GF-D8 (cell line): Measurements from ENCODE around the gene LRRC8E.

Experiments used
- DNase-seq: peaks from one replicate; lab custom pipeline; 2025; lab: John Stamatoyannopoulos, UW

Gene LRRC8E

GRCh38 chr19:7888145-7888825 is at the start of gene LRRC8E:
TSS of gene LRRC8E (plus strand) at chr19:7888510. CDS start at chr19:7895604, 7,094 bp downstream.
- DNase-seq = no peak

- no peak for DNase-seq
These were observed 48.8 kb upstream of the LRRC8E start for GRCh38 chr19:7839476-7839875.

- DNase-seq = no peak
These were observed 47.7 kb upstream of the LRRC8E start for GRCh38 chr19:7840629-7841028.

- no peak for DNase-seq
These were observed 46.3 kb upstream of the LRRC8E start for GRCh38 chr19:7841751-7842660.

- no peak for DNase-seq
These were observed 45.5 kb upstream of the LRRC8E start for GRCh38 chr19:7842661-7843294.

GRCh38 chr19:7843521-7843920 is 44.8 kb upstream of the LRRC8E start:
- DNase-seq = no peak

- DNase-seq = no peak
These were observed 43.9 kb upstream of the LRRC8E start for GRCh38 chr19:7844405-7844804.

GRCh38 chr19:7844951-7845350 is 43.4 kb upstream of the LRRC8E start:
- no peak for DNase-seq

- no peak for DNase-seq
These were observed 42.7 kb upstream of the LRRC8E start for GRCh38 chr19:7845390-7846154.

- no peak for DNase-seq
These were observed 42.1 kb upstream of the LRRC8E start for GRCh38 chr19:7846155-7846646.

- DNase-seq = no peak
These were observed 40.6 kb upstream of the LRRC8E start for GRCh38 chr19:7847664-7848063.

GRCh38 chr19:7848779-7849457 is 39.4 kb upstream of the LRRC8E start:
- no peak for DNase-seq

GRCh38 chr19:7849631-7849999 is 38.7 kb upstream of the LRRC8E start:
- no peak for DNase-seq

GRCh38 chr19:7850000-7850813 is 38.1 kb upstream of the LRRC8E start:
- no peak for DNase-seq

- DNase-seq = no peak
These were observed 37.2 kb upstream of the LRRC8E start for GRCh38 chr19:7850945-7851622.

GRCh38 chr19:7851623-7852500 is 36.4 kb upstream of the LRRC8E start:
- DNase-seq = no peak

- no peak for DNase-seq
These were observed 35.2 kb upstream of the LRRC8E start for GRCh38 chr19:7852851-7853769.

- DNase-seq = no peak
These were observed 34.6 kb upstream of the LRRC8E start for GRCh38 chr19:7853770-7854128.
